Esophagus muscularis mucosa (tissue), 4 donors: ENCODE measurements around the gene AASDH. TPM values are rescaled to one million over a fixed set of nuclear protein-coding genes. Genes with fewer than 3 reads are reported as not detected.

Source experiments
- DNase-seq: peaks from one replicate; pipeline ENCODE4 v3.0.0-alpha.2; 2017; ENCODE audit errors: extremely low spot score
- H3K27ac ChIP-seq, 4 donors: fragments of 200-600 bp; sonication (generic); replicated peaks in 1 of 4; 1 replicate in 3 of 4; 2 replicates in 1 of 4; pipeline ENCODE4 v1.5.1; 2016 to 2019; ENCODE audit warnings: mild to moderate bottlenecking in 1 of 4
- H3K27me3 ChIP-seq, 4 donors: fragments of 200-600 bp; sonication (generic); one replicate each; pipeline versions ENCODE4 v1.5.1 to v1.6.0; 2016 to 2019
- H3K36me3 ChIP-seq, 4 donors: fragments of 200-600 bp; sonication (generic); one replicate each; pipeline ENCODE4 v1.5.1; 2016 to 2019
- H3K4me1 ChIP-seq, 4 donors: fragments of 200-600 bp; sonication (generic); one replicate each; pipeline ENCODE4 v1.5.1; 2016 to 2019
- H3K4me3 ChIP-seq, 4 donors: fragments of 200-600 bp; sonication (generic); 1 replicate in 2 of 4; 2 replicates in 2 of 4; pipeline ENCODE4 v1.5.1; 2016 to 2019; ENCODE audit warnings: mild to moderate bottlenecking in 4 of 4, moderate library complexity in 1 of 4
- H3K9me3 ChIP-seq, 4 donors: fragments of 200-600 bp; sonication (generic); 1 replicate in 3 of 4; 2 replicates in 1 of 4; pipeline ENCODE4 v1.5.1; 2016 to 2019
- CTCF ChIP-seq, 3 experiments: fragments of 200-600 bp in 2 of 3; fragments of 450-650 bp in 1 of 3; sonication (generic) in 2 of 3; IDR thresholded peaks; one replicate each; pipeline ENCODE4 v1.5.1; 2017 to 2019; ENCODE audit warnings: antibody characterized with exemption in 3 of 3, mild to moderate bottlenecking in 2 of 3, moderate library complexity in 1 of 3
- EP300 ChIP-seq: sonication (generic); formaldehyde crosslinking; IDR thresholded peaks from one replicate; pipeline ENCODE4 v1.6.1; 2017; ENCODE audit warnings: antibody characterized with exemption
- POLR2A ChIP-seq: fragments of 450-650 bp; IDR thresholded peaks from one replicate; pipeline ENCODE4 v1.6.1; 2017; ENCODE audit warnings: antibody characterized with exemption, moderate library complexity, mild to moderate bottlenecking, low read depth
- POLR2AphosphoS5 ChIP-seq, 2 donors: sonication (generic); formaldehyde crosslinking; IDR thresholded peaks; one replicate each; pipeline ENCODE4 v1.6.1; 2017; ENCODE audit warnings: antibody characterized with exemption in 2 of 2
- WGBS: methylation state at CpG from one replicate; pipeline ENCODE4 v1.1.5; 2018; 5-methylcytosine and 5-hydroxymethylcytosine counted together
- intact Hi-C: fragments of 100-400 bp; cut with DNase I; formaldehyde crosslinking; loops from one replicate; pipeline ENCODE4 v1.15.1; 2023
- total RNA-seq, 4 donors: library from RNA; depleted of rRNA; stranded (reverse); fragments of >200 nt; gene quantifications; one replicate each; pipeline versions ENCODE4 v1.1.0 to v1.2.1, GENCODE V29; 2016

AASDH gene
- total RNA-seq, 4 donors from 2014 or later = 5.2 to 9.3 (median 6.3) TPM

DNA sequence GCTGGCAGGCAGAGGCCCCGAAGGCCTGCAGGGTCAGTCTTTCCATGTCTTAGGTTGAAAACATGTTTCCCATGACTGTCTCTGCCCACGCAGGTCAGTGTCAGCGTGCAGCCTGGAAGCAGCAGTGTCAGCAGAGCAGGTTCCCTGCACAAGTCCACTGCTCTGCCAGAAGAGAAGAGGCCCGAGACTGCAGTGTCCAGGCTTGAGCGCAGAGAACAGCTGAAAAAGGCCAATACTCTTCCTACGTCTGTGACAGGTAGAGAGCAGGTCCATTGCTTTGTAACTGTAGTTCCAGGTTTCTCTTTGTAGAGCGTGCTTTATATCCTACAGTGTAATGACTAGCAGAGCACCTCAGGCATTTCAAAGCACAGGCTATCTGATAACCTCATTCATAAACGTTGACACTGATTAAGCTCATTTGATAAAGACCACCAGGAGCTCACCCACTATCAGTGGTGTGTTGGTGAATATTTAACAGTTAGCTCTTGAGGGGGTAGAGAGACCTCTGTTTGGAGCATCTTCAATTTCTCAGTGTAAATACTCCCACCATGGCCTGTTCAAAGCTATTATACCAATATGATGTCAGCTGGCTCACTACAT is 63.2 kb downstream of the AASDH start:
- 90% methylated on average over 5 of the region's 8 CpGs for WGBS
- Histone ChIP-seq H3K4me1 (no peaks in the 10 kb centered on the region), H3K36me3 (no peaks in the 10 kb centered on the region), H3K27me3 (no peaks in the 10 kb centered on the region), H3K4me3 (no peak overlapping the region), H3K27ac (no peak overlapping the region), H3K9me3 (no peaks in the 10 kb centered on the region)
- TF ChIP-seq CTCF (IDR thresholded peaks at IDR 0.05) = no peak
- TF ChIP-seq POLR2A = no peak
- TF ChIP-seq POLR2AphosphoS5 (IDR thresholded peaks at IDR 0.05) = no peak
- TF ChIP-seq EP300 = no peak
- intact Hi-C loops = no loop called here
- DNase-seq = no peak

DNA sequence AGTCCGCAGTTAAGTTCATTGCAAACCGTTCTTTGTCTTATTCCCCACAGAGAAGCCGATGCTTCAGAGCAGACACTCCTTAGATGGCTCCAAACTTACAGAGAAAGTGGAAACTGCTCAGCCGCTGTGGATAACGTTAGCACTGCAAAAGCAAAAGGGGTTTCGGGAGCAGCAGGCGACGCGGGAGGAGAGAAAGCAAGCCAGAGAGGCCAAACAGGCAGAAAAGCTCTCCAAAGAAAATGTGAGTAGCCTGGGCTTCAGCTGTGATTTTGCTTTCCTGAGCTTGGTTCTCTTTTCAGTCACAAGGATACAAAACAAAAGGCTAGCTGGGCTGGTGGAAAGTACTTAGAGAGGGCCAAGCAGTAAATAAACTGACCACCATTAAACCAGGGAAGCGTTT is 64.0 kb downstream of the AASDH start:
- no peak overlapping the region for H3K4me3 ChIP-seq
- H3K4me1 ChIP-seq = no peaks in the 10 kb centered on the region
- intact Hi-C loops = no loop called here
- TF ChIP-seq POLR2A (no peak), CTCF (IDR thresholded peaks at IDR 0.05) (no peak)
- no peak overlapping the region for H3K27ac ChIP-seq
- no peak for DNase-seq
- no peaks in the 10 kb centered on the region for H3K27me3 ChIP-seq
- H3K36me3 ChIP-seq = no peaks in the 10 kb centered on the region
- WGBS = 83% methylated on average over 10 of the region's 10 CpGs
- no peaks in the 10 kb centered on the region for H3K9me3 ChIP-seq

DNA sequence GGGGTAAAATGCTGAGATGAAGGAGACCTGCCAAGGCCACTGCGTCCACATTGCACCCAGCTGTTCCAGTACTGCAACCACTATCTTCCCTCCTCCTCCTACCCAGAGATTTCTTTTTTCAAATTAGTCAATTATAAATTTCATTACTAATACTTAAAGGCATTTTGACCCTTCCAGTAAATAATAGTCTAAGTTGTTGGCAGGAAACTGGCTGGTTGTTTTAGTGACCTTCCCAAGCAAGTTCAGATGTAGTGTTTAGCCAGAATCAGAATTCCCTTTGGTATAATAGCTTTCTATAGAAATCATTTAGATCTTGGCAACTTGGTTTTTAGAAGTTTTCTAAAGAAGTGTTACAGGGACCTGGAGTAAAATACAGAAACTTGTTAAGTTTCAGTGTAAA is 66.0 kb downstream of the AASDH start:
- Histone ChIP-seq H3K27ac (no peak overlapping the region), H3K9me3 (no peaks in the 10 kb centered on the region), H3K4me1 (no peaks in the 10 kb centered on the region), H3K36me3 (no peaks in the 10 kb centered on the region), H3K4me3 (no peak overlapping the region), H3K27me3 (no peaks in the 10 kb centered on the region)
- 76% methylated on average over 1 of the region's 1 CpG for WGBS
- no peak for DNase-seq
- no peak for TF ChIP-seq EP300
- intact Hi-C loops = no loop called here

- 95% methylated on average over 5 of the region's 5 CpGs for WGBS
- H3K27ac ChIP-seq = no peak overlapping the region
These were observed 67.0 kb downstream of the AASDH start for GRCh38 chr4:56320293-56320692.

DNA sequence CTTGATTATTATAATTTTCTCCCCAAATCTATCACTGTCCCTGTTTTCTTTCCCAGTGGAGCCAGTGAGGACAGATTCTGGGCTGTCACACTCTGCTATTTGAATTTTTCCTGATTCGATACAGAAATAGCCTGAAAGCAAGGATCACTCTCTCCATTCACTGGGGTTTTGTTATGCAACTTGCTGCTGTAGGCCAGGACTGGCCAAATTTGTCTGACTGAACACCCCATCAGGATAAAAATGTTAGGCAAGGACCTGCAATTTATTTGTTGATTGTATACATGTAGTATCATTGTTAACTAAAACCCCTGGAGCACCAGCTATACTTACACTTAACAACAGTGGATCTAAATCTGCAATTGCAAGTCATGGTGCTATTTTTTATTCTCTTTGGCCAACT is 68.7 kb downstream of the AASDH start:
- no peak for DNase-seq
- Histone ChIP-seq H3K4me3 (no peak overlapping the region), H3K27me3 (no peaks in the 10 kb centered on the region), H3K36me3 (no peaks in the 10 kb centered on the region), H3K9me3 (no peaks in the 10 kb centered on the region), H3K27ac (no peak overlapping the region), H3K4me1 (no peaks in the 10 kb centered on the region)
- intact Hi-C loops = no loop called here
- no peak for TF ChIP-seq POLR2A
- TF ChIP-seq CTCF (IDR thresholded peaks at IDR 0.05) = no peak
- TF ChIP-seq POLR2AphosphoS5 (IDR thresholded peaks at IDR 0.05) = no peak
- TF ChIP-seq EP300 = no peak
- 80% methylated on average over 1 of the region's 1 CpG for WGBS

More at GRCh38 chr4:56320293-56320692, 67.0 kb downstream of the AASDH start:
- no peak for DNase-seq
- Histone ChIP-seq H3K9me3 (no peaks in the 10 kb centered on the region), H3K4me3 (no peak overlapping the region), H3K4me1 (no peaks in the 10 kb centered on the region), H3K27me3 (no peaks in the 10 kb centered on the region), H3K36me3 (no peaks in the 10 kb centered on the region)
- intact Hi-C loops = no loop called here
- TF ChIP-seq EP300 = no peak
- no peak for TF ChIP-seq CTCF (IDR thresholded peaks at IDR 0.05)
- no peak for TF ChIP-seq POLR2AphosphoS5 (IDR thresholded peaks at IDR 0.05)
- no peak for TF ChIP-seq POLR2A
